ENCODE data around the gene MYL11.

- TF ChIP-seq CTCF (IDR thresholded peaks at IDR 0.05) (no peak), SIN3A (IDR thresholded peaks at IDR 0.05; ENCODE audit: borderline replicate concordance, insufficient read depth, low read depth, low read length) (no peak), TCF7L2 (IDR thresholded peaks at IDR 0.05; ENCODE audit: low read depth, low read length) (no peak)
These were observed 8.9 kb downstream of the MYL11 start for GRCh38 chr16:30383521-30383920.
